ENCODE data around the gene ARHGAP6.
A peak's percentile ranks its signal among the peaks of the same experiment; 100 is the strongest.
"Not testable (repeated sequence)": the region's sequence is repeated elsewhere in the genome, so short reads cannot be mapped to it uniquely, and the experiment has no call there.

ARHGAP6 gene

DNA sequence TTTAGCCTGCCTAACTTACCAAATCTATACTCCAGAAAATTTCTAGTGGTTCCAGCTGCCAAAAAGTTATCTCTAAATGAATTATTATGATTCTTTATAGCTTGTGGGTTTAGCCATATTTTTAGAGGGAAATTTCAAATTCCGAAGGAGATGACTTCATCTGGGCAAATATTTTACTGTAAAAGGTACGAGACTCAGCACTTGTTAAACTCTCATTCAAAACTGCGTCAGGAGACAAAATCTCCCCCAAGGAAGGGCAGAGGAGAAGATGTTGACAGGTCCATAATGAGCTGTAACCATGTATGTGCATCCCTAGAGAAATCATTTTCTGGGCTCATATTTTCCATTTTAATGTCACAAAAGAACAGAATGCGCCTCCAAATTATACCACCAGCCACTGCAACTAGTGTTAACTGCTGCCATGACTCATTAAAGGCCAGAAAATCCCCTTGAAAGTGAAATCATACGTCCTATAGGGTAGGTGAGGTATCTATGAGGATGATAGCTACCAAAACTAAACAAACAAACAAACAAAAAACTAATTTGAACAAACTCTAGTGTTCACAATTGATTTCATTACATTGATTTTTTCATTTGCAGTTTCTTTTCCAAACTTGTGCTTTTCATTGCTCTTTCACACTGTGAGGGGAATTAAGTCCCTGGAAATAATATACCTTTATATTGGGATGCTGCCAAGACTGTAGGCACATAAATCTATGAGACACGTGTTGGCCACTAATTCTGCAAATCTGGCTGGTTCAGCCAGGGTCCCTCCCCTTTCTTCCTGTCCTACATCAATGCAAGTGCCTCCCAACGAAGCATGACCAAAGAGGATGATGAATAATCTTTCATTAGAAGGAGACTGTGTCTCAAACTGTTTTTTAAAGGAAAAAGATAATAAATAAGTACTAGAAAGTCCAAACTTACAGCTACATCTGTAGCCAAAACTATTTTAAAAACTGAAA lies 85.8 kb downstream of the ARHGAP6 start:
- no peak for DNase-seq (ENCODE audit: low read depth in 2 of 2)

DNA sequence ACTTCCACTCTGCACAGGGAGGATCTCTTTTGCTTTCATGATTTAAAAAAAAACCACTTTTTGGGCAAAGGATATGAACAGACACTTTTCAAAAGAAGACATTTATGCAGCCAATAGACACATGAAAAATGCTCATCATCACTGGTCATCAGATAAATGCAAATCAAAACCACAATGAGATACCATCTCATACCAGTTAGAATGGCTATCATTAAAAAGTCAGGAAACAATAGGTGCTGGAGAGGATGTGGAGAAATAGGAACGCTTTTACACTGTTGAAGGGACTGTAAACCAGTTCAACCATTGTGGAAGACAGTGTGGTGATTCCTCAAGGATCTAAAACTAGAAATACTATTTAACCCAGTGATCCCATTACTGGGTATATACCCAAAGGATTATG lies 87.4 kb downstream of the ARHGAP6 start:
- DNase-seq (ENCODE audit: low read depth in 2 of 2) = not testable (repeated sequence)

- no peak for DNase-seq (ENCODE audit: low read depth in 2 of 2)
Observed at GRCh38 chrX:11577603-11578002, 88.1 kb downstream of the ARHGAP6 start.

DNA sequence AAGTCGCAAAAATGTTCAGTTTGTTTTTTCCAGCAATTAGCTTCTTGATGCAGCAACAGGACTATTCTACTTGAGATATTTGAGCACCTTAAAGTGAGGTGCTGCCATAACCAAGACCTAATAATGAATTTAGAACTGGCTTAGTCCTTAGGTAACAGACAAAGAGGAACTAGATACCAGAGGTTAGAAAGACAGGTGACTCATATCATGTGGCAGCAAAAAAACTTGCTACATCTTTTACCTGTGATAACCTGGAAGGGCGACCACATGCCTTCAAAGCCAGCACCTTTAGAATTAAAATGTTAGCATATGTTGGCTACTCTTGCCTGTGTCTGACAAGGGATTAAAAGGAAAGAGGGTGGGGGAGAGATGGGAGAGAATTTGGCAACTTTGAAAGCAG lies 90.4 kb downstream of the ARHGAP6 start:
- DNase-seq (ENCODE audit: low read depth in 2 of 2) = no peak

- DNase-seq (ENCODE audit: low read depth in 2 of 2) = no peak
Observed at GRCh38 chrX:11567528-11568220, 98.0 kb downstream of the ARHGAP6 start.

- DNase-seq (ENCODE audit: low read depth in 2 of 2) = no peak
Observed at GRCh38 chrX:11566789-11567188, 98.9 kb downstream of the ARHGAP6 start.

- DNase-seq (ENCODE audit: low read depth in 2 of 2) = no peak
Observed at GRCh38 chrX:11566173-11566572, 99.5 kb downstream of the ARHGAP6 start.

- no peak for DNase-seq (ENCODE audit: low read depth in 2 of 2)
Observed at GRCh38 chrX:11564546-11564945, 101.2 kb downstream of the ARHGAP6 start.

GRCh38 chrX:11562570-11562969 lies 103.2 kb downstream of the ARHGAP6 start:
- DNase-seq (ENCODE audit: low read depth in 2 of 2) = no peak

DNA sequence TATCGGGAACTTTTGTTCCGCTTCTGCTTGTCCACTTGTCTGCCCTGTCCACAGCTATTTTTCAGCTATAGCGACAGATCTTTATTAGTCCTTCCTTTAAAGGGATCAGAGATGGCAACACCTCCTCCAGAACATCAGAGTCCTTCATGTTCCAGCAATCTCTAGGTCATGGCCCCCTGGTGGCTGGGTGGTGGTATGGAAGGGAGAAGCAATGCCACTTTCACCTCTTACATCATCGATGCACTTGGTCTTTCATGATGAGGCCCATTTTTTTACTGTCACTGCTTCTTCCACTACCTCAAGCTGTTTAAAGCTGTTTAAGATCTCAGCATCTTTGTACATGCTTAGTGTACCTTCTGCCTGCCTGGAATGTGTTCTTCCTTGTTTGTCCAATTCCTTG lies 106.7 kb downstream of the ARHGAP6 start:
- DNase-seq (ENCODE audit: low read depth in 2 of 2) = peak; percentile 1 to 17

DNA sequence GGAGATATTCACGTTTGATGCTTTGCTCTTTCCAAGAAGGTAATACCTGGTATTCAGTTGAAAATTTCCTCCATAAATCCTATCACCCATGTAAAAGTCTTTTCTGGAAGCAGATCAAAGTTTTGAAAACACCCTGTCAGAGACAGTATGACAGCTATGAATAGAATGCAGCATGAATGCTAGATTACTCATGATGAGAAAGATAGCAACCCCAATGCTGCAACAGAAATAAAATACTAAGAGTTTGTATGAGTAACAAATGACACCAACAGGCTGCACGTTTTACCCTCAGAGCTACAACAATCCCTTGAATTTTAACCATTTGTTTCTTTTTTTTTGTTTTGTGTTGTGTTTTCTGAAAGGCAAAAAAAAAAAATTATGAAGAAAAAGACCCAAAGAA lies 108.6 kb downstream of the ARHGAP6 start:
- no peak for DNase-seq (ENCODE audit: low read depth in 2 of 2)

DNA sequence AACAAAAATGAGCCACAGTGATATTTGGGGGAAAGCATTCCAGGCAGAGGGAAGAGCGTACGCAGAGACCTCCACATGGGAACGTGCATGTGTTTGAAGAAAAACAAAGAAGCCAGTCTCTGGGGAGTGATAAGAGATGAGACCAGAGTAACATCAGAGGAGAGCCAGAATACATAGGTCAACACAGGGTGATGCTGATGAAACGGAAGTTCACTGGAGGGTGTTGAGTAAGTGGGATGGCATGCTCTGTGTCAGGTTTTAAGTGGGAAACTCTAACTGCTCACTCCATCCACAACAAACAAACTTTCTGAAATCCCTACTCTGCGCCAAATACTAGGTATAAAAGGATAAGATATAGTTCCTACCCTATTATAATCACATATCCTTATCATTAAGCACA lies 110.0 kb downstream of the ARHGAP6 start:
- no peak for DNase-seq (ENCODE audit: low read depth in 2 of 2)

DNA sequence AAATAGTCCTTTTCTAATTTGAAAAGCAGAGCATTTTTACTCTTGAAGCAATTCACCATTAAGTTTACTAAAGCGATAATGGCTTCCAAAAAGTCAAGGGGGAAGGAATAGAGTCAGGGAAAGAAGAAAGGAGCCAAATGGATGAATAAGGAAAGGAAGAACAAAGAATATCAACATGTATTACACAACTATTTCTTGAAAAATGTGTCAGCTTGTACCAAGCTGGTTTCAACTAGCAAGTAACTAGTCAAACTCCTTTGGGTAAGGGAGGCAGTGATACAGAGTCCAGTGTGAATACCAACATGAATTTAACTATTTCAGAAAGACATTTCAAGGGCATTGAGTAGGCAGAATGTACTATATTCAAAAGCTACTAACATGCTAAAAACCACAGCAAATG lies 112.1 kb downstream of the ARHGAP6 start:
- no peak for DNase-seq (ENCODE audit: low read depth in 2 of 2)

GRCh38 chrX:11551151-11551550 lies 114.6 kb downstream of the ARHGAP6 start:
- no peak for DNase-seq (ENCODE audit: low read depth in 2 of 2)

DNA sequence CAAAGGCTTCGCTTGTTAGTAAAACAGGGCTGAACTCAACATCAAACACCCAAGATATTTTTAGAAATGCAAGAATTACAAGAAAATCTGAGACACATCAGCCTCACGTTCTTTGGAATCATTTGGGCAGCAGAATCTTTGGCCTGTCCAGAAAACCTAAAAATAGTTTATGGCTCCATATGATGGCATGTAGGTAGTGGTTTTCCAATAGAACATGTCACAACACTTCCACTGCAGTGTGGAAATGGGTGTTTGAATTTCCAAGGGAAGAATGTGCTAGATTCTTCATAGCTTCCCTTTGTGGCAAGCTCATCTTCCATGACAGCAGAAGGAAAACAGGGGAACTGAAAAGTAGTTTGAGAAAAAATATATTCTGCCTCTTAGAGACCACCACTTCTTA lies 118.8 kb downstream of the ARHGAP6 start:
- no peak for DNase-seq (ENCODE audit: low read depth in 2 of 2)

DNA sequence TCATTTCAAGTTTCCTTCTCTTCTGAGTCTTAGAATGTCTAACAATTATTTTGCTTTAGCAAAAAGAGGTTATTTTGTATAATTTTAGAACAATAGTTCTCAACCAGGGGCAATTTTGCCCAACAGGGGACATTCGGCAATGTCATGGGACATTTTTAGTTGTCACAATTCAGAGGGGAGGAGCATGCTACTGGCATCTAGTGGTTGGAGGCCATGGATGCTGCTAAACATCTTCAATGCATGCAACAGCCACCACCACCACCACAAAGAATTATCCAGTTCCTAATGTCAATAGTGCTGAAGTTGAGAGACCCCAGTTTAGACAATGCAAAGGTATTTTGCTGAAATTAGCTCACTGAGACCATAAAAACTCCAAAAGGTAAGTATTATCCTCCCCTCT lies 122.5 kb downstream of the ARHGAP6 start:
- no peak for DNase-seq (ENCODE audit: low read depth in 2 of 2)

DNA sequence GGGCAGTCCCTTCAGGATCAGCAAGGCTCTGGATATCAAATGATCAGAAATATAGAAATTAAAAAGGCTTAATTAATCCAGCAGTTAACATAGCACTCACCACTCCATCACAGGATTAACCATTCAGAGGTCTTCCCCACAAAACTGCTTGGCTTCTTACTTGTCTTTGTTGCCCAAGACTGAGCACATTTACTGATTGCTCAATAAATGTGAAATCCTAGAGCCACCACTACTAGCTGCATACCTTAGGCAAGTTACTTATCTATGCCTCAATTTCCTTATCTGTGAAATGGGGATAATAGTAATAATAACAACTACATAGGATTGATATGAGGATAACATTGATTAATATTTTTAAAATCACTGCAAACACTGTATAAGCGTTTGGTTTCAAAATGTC lies 124.2 kb downstream of the ARHGAP6 start:
- no peak for DNase-seq (ENCODE audit: low read depth in 2 of 2)

GRCh38 chrX:11540532-11541377 lies 125.0 kb downstream of the ARHGAP6 start:
- no peak for DNase-seq (ENCODE audit: low read depth in 2 of 2)

GRCh38 chrX:11537141-11537540 lies 128.6 kb downstream of the ARHGAP6 start:
- DNase-seq (ENCODE audit: low read depth in 2 of 2) = no peak

DNA sequence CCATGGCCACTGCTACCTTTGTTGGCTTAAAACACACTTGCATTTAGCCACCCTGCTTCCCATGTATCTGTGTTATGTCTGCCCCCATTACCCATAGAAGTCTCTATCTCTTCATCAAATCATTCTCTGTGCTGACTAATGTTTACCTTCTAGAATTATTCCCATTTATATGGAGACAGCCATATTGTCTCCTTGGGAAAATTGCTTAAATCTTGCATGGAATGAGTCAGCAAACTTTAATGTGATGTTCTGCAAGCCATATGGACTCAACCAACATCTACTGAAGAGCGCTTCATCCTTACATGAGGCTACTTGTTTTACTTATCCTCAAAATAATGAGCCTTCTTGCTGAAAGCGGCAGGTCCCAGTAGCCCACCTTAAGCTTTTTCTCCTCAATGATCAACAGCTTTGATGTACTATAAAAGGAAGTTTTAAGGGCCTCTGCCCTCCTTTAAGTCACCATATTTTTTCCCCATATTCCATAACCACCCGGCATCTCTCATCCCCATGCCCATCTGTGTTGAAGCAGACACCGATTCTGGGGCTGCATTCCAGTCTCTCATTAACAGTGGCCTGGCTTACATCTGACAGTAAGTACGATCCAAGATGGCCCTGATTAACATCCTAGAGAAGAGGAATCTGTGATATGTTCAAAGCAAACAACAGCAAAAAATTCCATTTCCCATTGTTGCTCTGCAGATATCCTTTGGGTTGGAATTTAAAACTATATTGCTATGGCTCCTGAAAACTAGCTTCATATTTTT lies 130.4 kb downstream of the ARHGAP6 start:
- DNase-seq (ENCODE audit: low read depth in 2 of 2) = no peak

DNA sequence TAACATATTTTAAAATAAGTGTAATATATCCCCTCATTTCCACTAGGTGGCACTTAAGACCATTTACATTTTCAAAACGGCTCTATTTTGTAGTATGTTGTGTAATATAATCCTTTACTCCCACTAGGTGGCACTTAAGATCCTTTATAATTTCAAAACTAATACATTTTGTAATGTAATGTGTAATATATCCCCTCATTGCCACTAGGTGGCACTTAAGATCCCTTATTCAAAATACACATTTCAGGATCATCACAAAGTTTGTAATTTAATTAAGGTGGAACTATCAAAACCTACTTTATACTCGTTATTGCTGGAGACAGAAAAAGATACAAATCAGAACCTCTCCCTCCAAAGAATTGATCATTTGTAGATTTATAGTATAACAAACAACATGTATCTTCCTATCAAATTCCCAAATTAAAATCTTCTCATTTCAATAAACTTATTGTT lies 132.5 kb downstream of the ARHGAP6 start:
- no peak for DNase-seq (ENCODE audit: low read depth in 2 of 2)
